ENCODE measurements around the gene MRC1. TPM values are rescaled to one million over a fixed set of nuclear protein-coding genes. Genes with fewer than 3 reads are reported as not detected.

The MRC1 gene
- total and polyA plus RNA-seq, 2 experiments from 2014 or later: not detected

DNA sequence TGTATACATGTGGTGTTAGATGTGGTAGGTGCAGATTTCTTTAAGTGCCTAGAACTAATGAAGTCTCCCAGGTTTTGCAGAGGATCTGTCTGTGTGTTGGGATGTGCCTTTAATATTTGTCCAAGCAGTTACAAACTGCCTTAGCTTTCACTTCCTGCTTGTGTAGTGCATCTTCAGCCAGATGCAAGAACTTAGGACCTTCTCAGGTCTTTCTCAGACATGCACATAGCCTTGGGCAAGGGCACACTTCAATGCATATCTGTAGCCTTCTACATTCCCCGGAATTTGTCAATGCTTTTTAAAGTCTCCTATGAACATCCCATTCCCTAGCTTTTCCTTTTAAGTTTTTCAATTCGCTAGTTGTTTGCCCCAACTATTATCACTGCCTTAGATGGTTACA is 95.4 kb downstream of the MRC1 start:
- no peak overlapping the region for H3K9ac ChIP-seq
- DNase-seq: no peak
- H3K36me3 ChIP-seq (ENCODE audit: low read depth): no peaks in the 10 kb centered on the region
- no peak overlapping the region for H3K27ac ChIP-seq
- no peaks in the 10 kb centered on the region for H3K27me3 ChIP-seq (replicated peaks; ENCODE audit: insufficient read depth)
- peak overlapping the region; percentile 66; the same call in 1 of the 2 replicates for H2AFZ ChIP-seq
- H3K79me2 ChIP-seq (ENCODE audit: insufficient read depth): no peaks in the 10 kb centered on the region
- in situ Hi-C loops (cut with MboI): no loop called here
- no peaks in the 10 kb centered on the region for H3K9me3 ChIP-seq (ENCODE audit: low read depth)
- no peak for TF ChIP-seq EZH2phosphoT487 (IDR thresholded peaks at IDR 0.05; ENCODE audit: insufficient read depth, low read depth)
- TF ChIP-seq EZH2 (IDR thresholded peaks at IDR 0.05; ENCODE audit: insufficient read depth, poor library complexity, severe bottlenecking): no peak
- H3F3A ChIP-seq (ENCODE audit: insufficient read depth): 0 out of 2 replicates have a peak, but pooled peaks cover 6% of the 10 kb centered on the region
- H3K9me2 ChIP-seq (ENCODE audit: insufficient read depth): no peaks in the 10 kb centered on the region
- peaks cover 12% of the 10 kb centered on the region for H3K4me1 ChIP-seq (ENCODE audit: insufficient read depth)
- no peaks in the 10 kb centered on the region for H4K20me1 ChIP-seq (ENCODE audit: insufficient read depth)
- no peak overlapping the region for H3K4me3 ChIP-seq
- 75 to 81% methylated on average over 2 of the region's 2 CpGs for WGBS, 2 experiments (ENCODE audit: low coverage in 1 of 2, low lambda C conversion rate in 2 of 2, missing lambda C conversion rate in 2 of 2)
- peak overlapping the region; percentile 14 for H3K4me2 ChIP-seq (ENCODE audit: unreplicated experiment)

DNA sequence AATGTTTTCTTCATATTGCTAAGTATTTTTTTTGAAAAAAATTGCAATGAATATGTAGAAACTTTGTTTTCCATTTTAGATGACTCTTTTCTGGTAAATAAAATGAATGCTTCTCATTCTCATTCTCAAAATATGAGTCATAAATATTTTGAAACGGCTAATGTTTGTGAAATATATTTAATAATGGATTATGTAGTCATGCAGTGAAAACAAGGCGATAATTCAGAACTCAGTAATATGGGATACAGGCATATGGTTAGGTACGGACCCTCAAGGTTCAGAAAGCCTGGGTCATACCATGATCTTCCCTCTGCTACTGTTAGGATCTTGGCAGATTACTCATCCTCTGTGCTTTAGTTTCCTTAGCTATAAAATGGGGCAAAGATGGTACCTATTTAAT is 96.3 kb downstream of the MRC1 start:
- Histone ChIP-seq H3K4me2 (ENCODE audit: unreplicated experiment) (peak overlapping the region; percentile 14), H3F3A (ENCODE audit: insufficient read depth) (0 out of 2 replicates have a peak, but pooled peaks cover 6% of the 10 kb centered on the region), H3K4me1 (ENCODE audit: insufficient read depth) (peaks cover 12% of the 10 kb centered on the region), H3K79me2 (ENCODE audit: insufficient read depth) (no peaks in the 10 kb centered on the region), H3K4me3 (no peak overlapping the region), H3K9ac (no peak overlapping the region), H3K27me3 (replicated peaks; ENCODE audit: insufficient read depth) (no peaks in the 10 kb centered on the region), H3K9me2 (ENCODE audit: insufficient read depth) (no peaks in the 10 kb centered on the region), H3K27ac (no peak overlapping the region), H3K36me3 (ENCODE audit: low read depth) (no peaks in the 10 kb centered on the region), H3K9me3 (ENCODE audit: low read depth) (no peaks in the 10 kb centered on the region), H2AFZ (peak overlapping the region; percentile 66; the same call in 1 of the 2 replicates), H4K20me1 (ENCODE audit: insufficient read depth) (no peaks in the 10 kb centered on the region)
- peak; percentile 47 for DNase-seq
- WGBS, 2 experiments (ENCODE audit: low coverage in 1 of 2, low lambda C conversion rate in 2 of 2, missing lambda C conversion rate in 2 of 2): 65% methylated on average over 3 of the region's 3 CpGs
- in situ Hi-C loops (cut with MboI): no loop called here
- TF ChIP-seq EZH2phosphoT487 (IDR thresholded peaks at IDR 0.05; ENCODE audit: insufficient read depth, low read depth): no peak
- no peak for TF ChIP-seq EZH2 (IDR thresholded peaks at IDR 0.05; ENCODE audit: insufficient read depth, poor library complexity, severe bottlenecking)

DNA sequence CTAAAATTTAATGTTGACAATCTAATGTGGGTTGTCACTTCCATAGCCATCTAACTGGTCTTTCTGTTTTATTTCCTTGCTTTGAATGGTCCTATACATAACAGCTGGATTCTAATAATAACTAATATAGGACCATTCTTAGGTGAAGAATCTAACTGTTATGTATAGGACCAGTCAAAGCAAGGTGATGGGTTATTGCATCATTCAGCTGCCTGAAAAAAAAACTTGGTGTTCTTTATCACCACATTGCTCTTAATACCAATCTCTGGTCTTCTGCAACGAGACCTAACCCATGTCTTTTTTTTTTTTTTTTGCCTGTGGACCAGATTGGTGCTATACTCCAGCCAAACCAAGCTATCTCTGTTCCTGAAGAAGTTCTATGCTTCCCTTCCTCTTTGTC is 96.9 kb downstream of the MRC1 start:
- 9 to 17% methylated on average over 1 of the region's 1 CpG for WGBS, 2 experiments (ENCODE audit: low coverage in 1 of 2, low lambda C conversion rate in 2 of 2, missing lambda C conversion rate in 2 of 2)
- no peak overlapping the region for H3K4me3 ChIP-seq
- H3K4me1 ChIP-seq (ENCODE audit: insufficient read depth): peaks cover 12% of the 10 kb centered on the region
- no peaks in the 10 kb centered on the region for H3K79me2 ChIP-seq (ENCODE audit: insufficient read depth)
- DNase-seq: no peak
- no peak overlapping the region for H3K9ac ChIP-seq
- no peaks in the 10 kb centered on the region for H3K36me3 ChIP-seq (ENCODE audit: low read depth)
- no peak overlapping the region for H3K4me2 ChIP-seq (ENCODE audit: unreplicated experiment)
- 0 out of 2 replicates have a peak, but pooled peaks cover 6% of the 10 kb centered on the region for H3F3A ChIP-seq (ENCODE audit: insufficient read depth)
- H4K20me1 ChIP-seq (ENCODE audit: insufficient read depth): no peaks in the 10 kb centered on the region
- in situ Hi-C loops (cut with MboI): no loop called here
- H2AFZ ChIP-seq: no peak overlapping the region
- H3K27me3 ChIP-seq (replicated peaks; ENCODE audit: insufficient read depth): no peaks in the 10 kb centered on the region
- no peaks in the 10 kb centered on the region for H3K9me2 ChIP-seq (ENCODE audit: insufficient read depth)
- no peak for TF ChIP-seq EZH2 (IDR thresholded peaks at IDR 0.05; ENCODE audit: insufficient read depth, poor library complexity, severe bottlenecking)
- TF ChIP-seq EZH2phosphoT487 (IDR thresholded peaks at IDR 0.05; ENCODE audit: insufficient read depth, low read depth): no peak
- H3K9me3 ChIP-seq (ENCODE audit: low read depth): no peaks in the 10 kb centered on the region
- H3K27ac ChIP-seq: no peak overlapping the region

DNA sequence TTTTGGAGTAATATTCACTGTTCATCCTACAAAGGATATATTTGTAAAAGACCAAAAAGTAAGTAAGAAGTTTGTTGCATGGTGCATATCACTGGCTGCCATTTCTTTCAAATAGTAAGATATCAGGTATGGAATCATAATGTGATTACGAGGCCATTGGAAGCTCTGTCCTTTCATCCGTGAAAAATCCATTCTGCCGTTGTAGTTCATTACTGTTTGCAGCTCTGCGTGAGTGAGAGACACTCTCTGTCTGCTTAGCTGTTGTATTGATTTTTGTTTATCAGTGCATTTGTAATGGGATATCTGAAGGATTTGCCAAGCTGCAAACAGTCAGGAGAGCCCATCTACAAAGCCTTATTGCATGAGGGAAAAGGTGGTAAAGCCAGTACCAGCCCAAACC is 98.5 kb downstream of the MRC1 start:
- H3K9ac ChIP-seq: no peak overlapping the region
- no peak overlapping the region for H3K4me3 ChIP-seq
- no peaks in the 10 kb centered on the region for H4K20me1 ChIP-seq (ENCODE audit: insufficient read depth)
- no peak for DNase-seq
- H3K36me3 ChIP-seq (ENCODE audit: low read depth): no peaks in the 10 kb centered on the region
- peaks cover 12% of the 10 kb centered on the region for H3K4me1 ChIP-seq (ENCODE audit: insufficient read depth)
- TF ChIP-seq EZH2phosphoT487 (IDR thresholded peaks at IDR 0.05; ENCODE audit: insufficient read depth, low read depth) (no peak), EZH2 (IDR thresholded peaks at IDR 0.05; ENCODE audit: insufficient read depth, poor library complexity, severe bottlenecking) (no peak)
- H2AFZ ChIP-seq: no peak overlapping the region
- 83 to 87% methylated on average over 4 of the region's 4 CpGs for WGBS, 2 experiments (ENCODE audit: low coverage in 1 of 2, low lambda C conversion rate in 2 of 2, missing lambda C conversion rate in 2 of 2)
- H3K9me2 ChIP-seq (ENCODE audit: insufficient read depth): no peaks in the 10 kb centered on the region
- H3K27me3 ChIP-seq (replicated peaks; ENCODE audit: insufficient read depth): no peaks in the 10 kb centered on the region
- no peak overlapping the region for H3K4me2 ChIP-seq (ENCODE audit: unreplicated experiment)
- in situ Hi-C loops (cut with MboI): no loop called here
- H3F3A ChIP-seq (ENCODE audit: insufficient read depth): 0 out of 2 replicates have a peak, but pooled peaks cover 6% of the 10 kb centered on the region
- H3K27ac ChIP-seq: no peak overlapping the region
- H3K9me3 ChIP-seq (ENCODE audit: low read depth): no peaks in the 10 kb centered on the region
- H3K79me2 ChIP-seq (ENCODE audit: insufficient read depth): no peaks in the 10 kb centered on the region
